ENCODE results near the gene MRPL34.

Gene MRPL34

DNA sequence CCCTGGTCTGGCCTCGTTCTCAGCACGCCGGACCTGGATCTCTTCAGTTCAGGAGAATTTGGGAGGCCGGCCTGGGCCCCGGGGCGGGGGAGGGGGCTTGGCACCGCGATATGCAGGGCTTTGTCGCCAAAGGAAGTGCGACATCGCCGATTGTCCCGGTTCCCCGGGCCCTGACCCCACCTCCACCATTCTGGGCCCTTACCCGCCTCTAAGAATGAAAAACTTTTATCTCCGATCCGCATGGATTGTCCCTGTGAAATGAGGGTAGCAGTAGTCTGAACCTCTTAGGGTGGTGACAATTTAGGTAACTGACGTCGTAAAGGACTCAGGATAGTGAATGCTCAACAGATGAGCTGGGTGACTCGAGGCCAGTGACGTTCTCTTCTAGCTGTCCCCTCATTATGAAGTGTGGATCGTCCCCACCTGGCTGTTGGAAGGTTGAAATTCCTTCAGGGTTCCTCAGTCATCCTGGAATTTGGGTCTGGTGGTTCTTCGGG, 4.3 kb downstream of the MRPL34 start:
- no peak for DNase-seq (ENCODE audit: low read depth)

DNA sequence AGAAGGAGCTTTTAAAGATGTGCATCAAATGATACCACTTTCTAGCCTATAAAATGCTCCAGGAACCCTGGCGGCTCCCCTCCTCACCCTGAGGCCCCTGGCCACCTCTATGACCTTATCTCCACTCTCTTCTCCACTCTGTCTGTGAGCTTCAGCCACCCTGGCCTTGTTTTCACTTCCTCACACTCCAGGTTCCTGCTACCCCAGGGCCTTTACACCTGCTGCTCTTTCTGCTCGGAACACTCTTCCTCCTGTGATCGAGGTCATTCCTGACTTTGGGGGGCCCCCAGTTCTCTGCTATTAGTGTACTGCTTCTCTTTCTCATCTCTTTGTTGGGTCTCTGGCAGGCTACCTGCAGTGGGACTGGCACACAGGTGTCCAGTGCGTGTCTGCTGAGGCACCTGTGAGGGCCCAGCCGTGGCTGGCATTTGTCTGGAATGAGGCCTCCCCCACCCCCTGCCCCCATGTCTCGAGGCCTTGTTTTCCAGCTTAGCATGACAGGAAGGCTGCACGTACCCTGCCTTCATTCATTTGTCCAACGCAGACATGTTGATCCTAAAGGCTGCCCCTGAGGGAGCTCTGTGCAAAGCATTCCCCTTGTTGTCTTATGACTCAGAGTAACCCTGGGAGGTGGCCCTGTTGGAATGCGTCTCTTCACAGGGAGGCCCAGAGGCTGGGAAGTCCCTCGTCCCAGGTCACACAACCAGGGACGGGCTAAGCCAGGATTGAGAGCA, 6.0 kb downstream of the MRPL34 start:
- DNase-seq (ENCODE audit: low read depth): no peak

DNA sequence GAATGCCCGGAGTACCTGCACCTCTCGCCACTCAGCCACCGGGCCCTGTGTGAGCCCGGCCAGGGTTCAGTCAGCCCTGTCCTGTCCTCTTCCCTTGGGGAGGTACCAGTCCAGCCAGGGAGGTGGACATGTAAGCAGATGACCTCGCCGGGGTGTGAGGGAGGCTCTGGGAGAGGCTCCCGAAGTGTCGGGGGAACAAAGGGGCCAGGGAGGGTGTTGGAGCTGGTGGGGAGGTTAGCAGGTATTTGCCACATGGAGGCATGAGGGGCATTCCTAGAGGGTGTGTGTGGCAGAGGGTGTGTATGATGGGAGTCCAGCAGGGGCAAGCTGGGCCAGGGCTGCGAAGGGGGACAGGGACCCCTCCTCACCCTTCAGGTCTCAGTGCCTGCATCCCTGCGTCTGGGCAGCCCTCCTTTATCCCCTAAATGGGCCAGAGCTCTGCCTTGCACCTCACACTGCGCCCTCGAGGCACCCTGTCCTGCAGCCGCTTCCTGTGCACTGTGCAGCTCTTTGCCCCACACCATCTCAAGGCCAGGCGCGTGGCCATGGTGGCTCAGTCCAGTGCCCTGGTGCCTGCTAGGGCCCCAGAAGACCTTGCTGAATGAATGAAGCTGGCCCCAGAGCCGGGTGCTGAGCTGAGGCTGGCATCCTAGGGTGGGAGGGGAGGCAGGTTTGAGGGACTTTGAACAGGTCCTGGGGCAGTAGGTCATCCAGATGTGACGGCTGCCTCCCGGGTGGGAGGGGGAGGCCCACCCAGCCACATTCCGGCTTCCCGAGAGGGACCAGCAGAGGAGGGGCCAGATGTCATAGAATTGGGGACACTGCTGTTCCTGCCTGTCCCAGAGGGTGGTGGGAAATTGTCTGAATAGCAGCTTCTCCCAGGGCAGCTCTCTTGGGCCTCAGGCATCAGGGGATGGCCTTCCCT, 6.8 kb downstream of the MRPL34 start:
- no peak for DNase-seq (ENCODE audit: low read depth)

DNA sequence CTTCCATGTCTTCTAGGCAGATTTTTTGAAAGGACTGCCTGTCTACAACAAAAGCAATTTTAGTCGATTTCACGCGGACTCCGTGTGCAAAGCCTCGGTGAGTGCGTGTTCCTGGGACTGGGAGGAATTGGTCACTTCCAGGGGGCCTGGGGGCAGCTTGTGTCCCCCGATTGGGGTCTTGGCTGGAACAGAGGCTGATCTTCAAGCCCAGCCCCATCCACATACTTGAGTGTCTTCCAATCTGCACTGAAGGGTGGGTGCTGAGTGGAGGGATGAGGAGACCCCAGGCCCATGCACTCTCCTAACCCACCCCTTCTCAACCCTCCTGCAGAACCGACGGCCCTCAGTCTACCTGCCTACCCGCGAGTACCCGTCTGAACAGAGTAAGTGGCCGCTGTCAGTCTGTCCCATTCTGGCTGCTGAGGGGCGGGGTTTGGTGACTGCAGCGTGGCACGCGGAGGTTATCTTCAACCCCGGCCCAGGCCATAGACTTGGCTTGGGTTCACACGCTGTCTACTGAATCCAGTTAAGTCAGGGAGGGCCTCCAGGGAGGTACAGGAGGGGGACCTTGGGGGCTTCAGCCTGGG, 8.4 kb downstream of the MRPL34 start:
- no peak for DNase-seq (ENCODE audit: low read depth)

DNA sequence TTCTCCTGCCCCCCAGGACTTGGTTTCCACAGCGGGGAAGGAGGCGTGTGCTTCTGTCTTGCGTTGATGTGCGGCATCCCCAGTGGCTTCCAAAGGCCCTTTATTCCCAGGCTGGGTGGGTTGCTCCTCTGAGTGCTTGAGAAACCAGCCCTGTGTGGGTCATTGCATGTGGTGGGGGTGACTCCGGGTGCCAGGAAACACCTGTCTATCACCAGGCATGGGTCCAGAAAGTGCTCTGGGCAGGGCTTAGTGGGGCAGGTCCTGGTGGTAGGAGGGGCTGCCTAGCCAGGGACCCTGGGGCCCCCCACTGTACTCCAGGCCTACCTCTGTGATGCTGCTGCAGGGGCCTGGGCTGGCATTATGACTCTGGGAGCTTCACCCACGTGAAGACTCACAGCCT, 13.3 kb downstream of the MRPL34 start:
- DNase-seq (ENCODE audit: low read depth): no peak

DNA sequence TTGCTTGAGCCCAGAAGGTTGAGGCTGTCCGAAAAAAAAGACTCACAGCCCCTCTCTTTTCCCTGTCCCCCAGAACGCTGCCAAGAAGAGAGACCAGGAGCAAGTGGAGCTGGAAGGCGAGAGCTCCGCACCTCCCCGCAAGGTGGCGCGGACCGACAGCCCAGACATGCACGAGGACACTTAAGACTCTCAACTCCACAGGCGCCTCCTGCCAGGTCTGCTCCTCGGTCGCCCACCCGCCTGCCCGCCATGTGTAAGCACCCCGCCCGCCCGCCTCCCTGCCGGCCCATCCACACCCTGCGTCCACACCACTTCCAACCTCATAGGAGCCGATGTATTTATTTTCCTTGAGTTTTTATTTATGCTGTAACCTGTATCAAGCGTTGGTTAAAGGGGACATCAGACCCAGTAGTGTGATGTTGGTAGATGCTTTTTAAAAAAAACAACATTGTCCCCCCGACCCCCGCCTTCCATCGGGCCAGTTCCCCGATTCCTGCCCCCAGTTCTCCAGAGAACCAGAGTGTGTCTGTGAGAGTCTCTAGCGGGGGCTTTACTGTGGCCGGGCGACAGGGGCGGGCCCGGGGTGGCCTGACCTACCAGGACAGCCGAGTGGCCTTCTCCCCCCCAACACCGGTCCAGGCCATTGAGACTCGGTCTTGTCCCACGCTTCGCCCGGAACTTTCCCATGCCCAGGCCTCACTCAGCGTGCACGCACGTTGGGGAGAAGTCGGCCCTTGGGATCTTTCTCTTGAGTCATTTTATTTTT, 14.0 kb downstream of the MRPL34 start:
- DNase-seq (ENCODE audit: low read depth): no peak

DNA sequence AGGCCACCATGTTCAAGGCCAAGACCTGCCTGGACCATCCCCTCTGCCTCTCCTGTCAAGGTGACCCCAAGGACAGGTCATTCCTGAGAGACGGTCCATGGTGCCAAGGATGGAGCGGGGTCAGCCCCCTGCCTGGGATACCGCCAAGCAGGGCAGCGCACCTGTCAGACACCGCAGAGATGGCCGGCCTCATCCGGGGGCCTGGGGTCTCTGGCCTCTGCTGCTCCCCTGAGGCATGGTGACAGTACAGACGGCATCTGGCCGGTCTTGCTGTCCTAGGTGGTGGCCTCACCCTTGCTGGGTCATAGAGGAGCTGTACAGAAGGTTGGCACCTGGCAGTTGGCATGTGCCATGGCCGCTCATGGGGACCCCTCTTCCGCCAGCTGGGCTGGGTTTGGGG, 14.8 kb downstream of the MRPL34 start:
- no peak for DNase-seq (ENCODE audit: low read depth)

DNA sequence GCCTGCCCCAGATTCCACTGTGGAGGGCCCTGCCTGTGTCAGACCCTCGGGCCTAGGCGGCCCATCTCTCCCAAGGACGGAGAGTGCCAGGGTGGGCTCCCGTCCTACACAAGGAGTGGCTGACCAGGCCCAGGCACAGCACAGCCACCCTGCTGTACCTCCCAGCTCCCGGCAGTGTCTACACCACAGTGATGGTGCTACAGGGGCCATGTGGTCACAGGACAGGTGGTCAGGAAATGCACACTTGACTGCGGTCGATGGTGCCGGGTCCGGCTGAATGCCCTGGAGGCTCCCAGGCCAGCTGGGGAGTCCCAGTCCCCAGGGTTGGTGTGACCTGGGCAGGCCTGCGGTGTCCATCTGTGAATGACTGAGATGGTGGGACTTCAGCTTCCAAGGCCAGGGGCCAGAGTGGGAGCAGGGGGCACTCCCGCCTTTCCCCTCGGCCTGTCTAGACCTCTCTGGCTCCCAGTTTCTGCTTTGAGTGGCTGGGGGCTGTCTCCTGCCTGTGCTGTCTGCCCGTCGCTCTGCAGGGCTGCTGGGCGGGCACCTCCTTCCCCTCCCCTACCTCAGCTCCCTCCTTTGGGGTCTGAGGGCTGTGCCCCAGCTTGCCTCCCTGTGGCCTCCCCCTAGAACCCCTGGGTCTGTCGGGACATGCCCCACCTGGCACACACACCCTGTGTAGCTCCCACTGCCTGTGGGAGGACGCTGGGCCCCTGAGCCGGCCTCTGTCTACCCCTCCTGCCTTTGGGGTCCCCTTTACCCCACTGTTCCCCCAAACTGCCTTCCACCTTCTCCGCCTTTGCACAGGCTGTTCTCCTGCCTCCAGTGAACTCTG, 16.2 kb downstream of the MRPL34 start:
- DNase-seq (ENCODE audit: low read depth): no peak

DNA sequence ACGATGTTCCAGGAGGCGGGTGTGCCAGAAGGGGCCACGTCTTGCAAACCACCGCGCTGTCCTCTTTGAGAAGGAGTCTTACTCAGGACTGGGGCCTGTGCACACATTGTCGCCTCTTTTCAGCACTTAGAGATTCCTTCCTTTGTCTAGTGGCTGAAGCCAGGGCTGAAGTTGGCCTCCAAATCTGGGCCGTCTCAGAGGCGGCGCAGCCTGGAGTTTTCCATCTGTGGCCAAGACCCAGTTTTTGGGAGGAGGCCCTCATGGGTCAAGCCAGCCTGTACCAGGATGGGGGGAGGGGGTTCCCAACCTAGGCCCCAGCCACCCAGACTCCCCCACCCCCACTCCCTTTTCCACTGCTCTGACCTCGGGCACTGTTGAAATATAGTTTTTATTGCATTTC, 17.2 kb downstream of the MRPL34 start:
- no peak for DNase-seq (ENCODE audit: low read depth)

DNA sequence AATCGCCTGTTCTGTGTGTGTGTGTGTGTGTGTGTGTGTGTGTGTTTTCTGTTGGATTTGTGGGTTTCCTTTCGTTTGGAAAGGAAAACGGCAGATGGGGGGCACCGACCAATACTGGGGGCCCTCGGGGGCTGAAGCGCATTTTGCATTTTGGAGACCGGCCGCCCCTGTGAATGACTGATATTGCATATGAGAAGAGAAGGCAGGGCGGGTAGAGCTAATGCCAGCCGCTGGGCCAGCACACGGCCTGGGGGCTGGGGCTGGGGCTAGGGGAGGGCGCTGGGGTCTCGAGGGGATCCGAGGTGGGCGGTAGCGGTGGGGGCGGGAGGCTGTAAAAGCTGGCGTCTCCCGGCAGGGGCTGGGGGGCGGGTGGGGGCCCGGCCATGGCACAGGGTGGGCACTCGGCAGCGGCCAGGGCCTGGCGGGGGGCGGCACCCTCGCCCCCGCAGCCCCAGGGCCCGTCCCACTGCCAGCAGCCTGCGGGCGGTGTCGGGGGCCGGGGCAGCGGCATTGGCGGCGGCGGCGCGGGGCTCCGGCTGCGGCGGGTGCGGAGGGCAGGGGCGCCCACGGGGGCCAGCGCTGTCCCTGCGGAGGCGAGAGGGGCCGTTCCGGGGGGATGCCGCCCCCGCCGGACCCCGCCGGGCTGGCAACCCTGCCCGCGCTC, 17.8 kb downstream of the MRPL34 start:
- DNase-seq (ENCODE audit: low read depth): no peak

DNA sequence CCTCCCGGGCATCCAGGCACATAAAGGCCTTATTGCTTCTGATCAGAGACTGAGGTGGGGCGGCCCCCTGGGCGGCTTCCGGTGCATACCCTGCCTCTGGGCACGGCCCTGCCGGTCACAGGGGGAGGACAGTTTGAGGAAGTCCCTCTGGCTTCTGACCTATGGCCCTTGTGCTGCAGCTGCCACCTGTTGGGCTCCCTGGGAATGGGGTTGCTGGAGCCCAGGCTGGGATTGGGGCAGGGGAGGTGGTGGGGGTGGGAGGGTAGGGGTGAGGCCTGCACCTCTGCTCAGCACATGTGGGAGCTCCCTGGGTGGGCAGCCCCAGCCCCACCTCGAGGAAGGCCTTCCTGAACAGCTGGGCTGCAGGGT, 18.3 kb downstream of the MRPL34 start:
- DNase-seq (ENCODE audit: low read depth): no peak

DNA sequence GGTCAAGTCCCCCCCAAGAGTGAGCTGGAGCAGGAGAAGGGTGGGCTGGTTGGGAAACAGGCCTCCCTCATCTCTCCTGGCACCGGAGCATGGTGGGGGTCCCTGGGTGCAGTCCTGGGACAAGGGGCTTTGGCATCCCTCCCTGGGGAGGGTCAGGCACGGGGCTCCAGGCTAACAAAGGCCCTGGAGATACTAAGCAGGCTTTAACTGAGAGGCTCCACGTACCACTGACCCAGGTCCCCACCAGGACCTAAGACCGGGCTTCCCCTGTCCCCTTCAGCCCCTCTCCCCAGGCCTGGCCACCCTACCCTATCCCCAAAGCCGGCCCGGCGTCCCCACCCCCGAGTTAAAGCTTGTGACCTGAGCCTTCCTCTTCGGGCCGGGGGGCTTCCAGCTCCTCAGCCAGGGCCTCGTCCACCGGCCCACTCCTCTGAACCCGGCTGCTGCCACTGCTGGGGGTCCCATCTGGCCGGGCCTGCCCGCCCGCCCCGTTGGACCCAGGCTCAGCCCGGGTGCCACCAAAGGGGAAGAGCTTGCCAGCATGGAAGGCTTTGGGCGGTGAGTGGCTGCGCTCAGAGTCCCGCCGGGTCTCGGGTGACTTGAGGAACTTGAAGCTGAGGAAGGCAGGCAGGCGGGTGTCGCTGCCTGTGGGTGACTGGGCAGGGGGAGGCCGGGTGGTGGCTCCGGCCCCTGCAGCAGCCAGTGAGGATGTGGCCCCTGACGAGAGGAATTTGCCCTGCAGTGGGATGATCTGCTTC, 18.9 kb downstream of the MRPL34 start:
- DNase-seq (ENCODE audit: low read depth): no peak

DNA sequence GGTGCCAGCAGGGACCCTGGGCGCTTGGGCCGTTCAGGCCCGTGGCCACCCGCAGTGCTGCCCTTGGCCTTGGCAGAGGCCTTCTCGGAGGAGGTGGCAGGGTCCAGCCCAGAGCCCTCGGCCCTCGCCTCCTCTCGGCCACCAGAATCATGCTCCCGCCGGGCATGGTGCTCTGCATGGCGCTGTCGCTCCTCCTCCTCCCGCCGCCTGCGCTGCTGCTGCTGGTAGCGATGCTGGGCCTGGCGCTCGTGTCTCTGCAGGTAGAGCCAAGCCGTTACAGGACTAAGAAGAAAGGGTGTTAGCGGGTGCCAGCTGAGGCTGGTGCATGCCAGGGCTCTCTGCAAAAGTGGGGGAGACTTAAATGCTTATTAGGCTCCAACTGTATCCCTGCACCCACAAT, 19.5 kb downstream of the MRPL34 start:
- no peak for DNase-seq (ENCODE audit: low read depth)

DNA sequence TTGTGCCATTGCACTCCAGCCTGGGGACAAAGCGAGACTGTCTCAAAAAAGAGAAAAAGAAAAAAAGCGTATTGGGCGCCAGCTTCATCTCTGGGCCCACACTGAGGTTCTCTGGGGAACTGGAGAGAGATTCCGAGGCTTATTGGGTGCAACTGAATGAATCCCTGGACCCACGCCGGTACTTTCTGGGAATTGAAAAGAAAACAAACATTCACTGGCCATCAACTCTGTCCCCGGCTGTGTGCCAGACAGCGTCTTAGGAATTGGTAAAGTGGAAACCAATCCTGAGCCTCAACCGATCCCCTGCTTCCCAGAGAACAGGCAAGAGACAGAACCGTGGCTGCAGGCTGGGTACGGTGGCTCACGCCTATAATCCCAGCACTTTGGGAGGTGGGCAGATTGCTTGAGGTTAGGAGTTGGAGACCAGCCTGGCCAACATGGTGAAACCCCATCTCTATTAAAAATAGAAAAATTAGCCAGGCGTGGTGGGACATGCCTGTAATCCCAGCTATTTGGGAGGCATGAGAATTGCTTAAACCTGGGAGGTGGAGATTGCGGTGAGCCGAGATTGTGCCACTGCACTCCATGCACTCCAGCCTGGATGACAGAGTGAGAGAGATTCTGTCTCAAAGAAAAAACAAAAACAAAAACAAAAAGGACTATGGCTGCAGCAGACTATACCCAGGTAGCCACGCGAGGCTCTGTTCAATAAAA, 20.4 kb downstream of the MRPL34 start:
- no peak for DNase-seq (ENCODE audit: low read depth)

DNA sequence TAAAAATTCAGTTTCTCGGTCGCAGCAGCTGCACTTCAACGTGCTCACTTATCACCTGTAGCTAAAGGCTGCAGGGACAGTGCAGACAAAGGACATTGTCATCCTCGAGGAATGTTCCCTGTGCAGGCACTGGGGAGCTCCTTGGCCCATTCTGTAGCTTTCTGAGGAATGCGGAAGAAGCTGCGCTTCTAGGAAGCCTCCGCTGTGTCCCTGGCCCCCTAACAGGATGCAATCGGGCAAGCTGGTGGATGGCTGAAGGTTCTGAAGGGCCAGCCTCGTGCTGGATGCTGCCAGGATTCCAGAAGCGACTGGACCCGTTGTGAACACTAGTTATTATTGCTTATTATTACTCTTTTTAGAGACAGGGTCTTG, 20.9 kb downstream of the MRPL34 start:
- DNase-seq (ENCODE audit: low read depth): no peak

DNA sequence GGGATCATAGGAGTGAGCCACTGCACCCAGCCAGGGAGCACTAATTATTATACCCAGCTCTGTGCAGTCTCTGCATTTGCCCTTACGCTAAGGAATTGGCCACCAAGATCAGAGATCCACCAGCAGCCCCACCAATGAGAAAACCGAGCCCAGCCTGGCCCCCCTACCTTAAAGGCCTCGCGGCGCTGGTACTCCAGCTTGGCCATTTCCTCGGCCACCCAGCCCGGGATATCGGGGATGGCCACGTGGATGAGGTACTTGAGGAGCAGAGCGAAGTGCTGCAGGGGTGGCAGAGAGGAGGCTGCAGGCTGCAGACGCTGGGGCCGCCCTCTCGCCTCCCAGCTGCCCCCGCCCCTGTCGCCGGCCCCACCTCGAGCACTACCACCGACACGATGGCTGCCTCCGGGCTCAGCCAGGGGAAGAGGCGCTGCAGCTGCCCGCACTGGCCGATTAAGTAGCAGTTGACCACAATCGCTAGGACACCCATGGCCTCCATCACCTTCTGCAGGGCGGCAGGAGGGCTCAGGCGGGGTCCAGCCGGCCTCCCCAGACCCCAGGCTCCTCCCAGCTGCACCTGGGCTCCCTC, 21.5 kb downstream of the MRPL34 start:
- DNase-seq (ENCODE audit: low read depth): no peak

DNA sequence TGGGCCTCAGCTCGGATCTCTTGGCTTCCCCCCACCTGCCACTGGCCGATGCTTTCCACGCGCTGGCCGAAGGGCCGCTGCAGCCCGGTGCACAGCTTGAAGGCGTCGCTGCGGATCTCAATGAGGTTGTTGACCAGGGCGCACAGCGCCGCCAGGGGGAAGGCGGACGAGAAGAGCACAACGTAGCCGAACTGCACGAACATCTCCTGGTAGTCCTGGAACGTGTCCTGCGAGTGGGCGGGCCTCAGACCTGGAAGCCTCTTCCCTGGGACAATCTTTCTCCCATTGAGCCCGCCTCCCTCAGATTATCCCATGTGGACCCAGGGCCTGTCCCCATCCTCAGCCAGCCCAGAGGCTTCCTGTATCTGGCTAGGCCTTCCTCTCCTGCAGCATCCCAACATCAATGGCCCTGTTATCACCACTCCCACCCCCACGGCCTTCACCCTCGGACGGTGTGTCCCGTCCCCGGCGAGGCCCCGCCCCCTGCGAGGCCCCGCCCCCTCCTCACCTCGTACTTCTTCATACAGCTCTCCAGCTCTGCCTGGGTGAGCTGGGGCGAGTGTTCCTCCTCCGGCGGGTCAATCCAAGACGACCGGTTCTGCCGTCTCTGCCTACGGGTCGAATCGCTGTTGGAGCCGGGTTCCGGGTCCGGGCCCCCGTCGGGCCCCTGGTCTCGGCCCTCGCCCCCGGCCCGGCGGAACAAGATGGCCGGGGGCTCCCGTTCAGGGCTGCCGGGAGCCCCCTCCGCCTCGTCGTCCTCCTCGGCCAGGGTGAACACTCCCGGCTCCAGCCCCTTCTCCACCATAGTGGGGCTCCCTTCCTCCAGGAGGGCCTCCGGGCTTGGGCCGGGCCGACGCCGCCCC, 22.2 kb downstream of the MRPL34 start:
- peak; percentile 31 for DNase-seq (ENCODE audit: low read depth)
